GM12878 (cell line): ENCODE measurements around the gene BCL2.

Experiments used
- BCL11A ChIP-seq: IDR thresholded peaks from 2 replicates; pipeline ENCODE4 v1.6.1; 2011; ENCODE audit warnings: low read depth, low read length
- CHD2 ChIP-seq: IDR thresholded peaks from 2 replicates; pipeline ENCODE4 v1.6.1; 2011; ENCODE audit warnings: low read depth, low read length, improper control_type of control experiment, borderline replicate concordance
- CREM ChIP-seq: IDR thresholded peaks from 2 replicates; pipeline ENCODE4 v1.6.1; 2014; ENCODE audit warnings: antibody characterized with exemption, low read depth
- CTCF ChIP-seq, 3 experiments: IDR thresholded peaks in 2 of 3; conservative IDR thresholded peaks in 1 of 3; 2 replicates each; pipeline ENCODE4 v1.5.1; 2011; ENCODE audit warnings: low read depth in 3 of 3, low read length in 3 of 3, mild to moderate bottlenecking in 3 of 3, control low read depth in 2 of 3, moderate library complexity in 2 of 3, inconsistent platforms in 1 of 3, mixed read lengths in 1 of 3; ENCODE audit not compliant: control insufficient read depth in 2 of 3, insufficient read depth in 1 of 3; ENCODE audit errors: extremely low read depth in 1 of 3
- EZH2 ChIP-seq: IDR thresholded peaks from 2 replicates; pipeline ENCODE4 v1.6.1; 2012; ENCODE audit warnings: low read depth, mild to moderate bottlenecking, control low read depth, inconsistent platforms, low read length, borderline replicate concordance; ENCODE audit not compliant: control insufficient read depth
- IKZF1 ChIP-seq: fragments of 450-650 bp; conservative IDR thresholded peaks from 2 replicates; pipeline ENCODE4 v1.6.1; 2017; ENCODE audit warnings: antibody characterized with exemption, mild to moderate bottlenecking
- RAD21 ChIP-seq: IDR thresholded peaks from 2 replicates; pipeline ENCODE4 v1.6.1; 2011; ENCODE audit warnings: mild to moderate bottlenecking, low read depth, low read length, moderate library complexity; ENCODE audit not compliant: insufficient read depth
- SPI1 ChIP-seq: IDR thresholded peaks from 2 replicates; pipeline ENCODE4 v1.6.1; 2011; ENCODE audit warnings: low read depth, mild to moderate bottlenecking, low read length, moderate library complexity, borderline replicate concordance; ENCODE audit not compliant: insufficient read depth
- ZBTB40 ChIP-seq: fragments of 450-650 bp; IDR thresholded peaks from 2 replicates; pipeline ENCODE4 v1.6.1; 2016; ENCODE audit warnings: mild to moderate bottlenecking, moderate library complexity, borderline replicate concordance

GRCh38 chr18:63291278-63291677 lies 28.3 kb downstream of the BCL2 start:
- no peak for TF ChIP-seq EZH2
- TF ChIP-seq CHD2 = no peak
- no peak for TF ChIP-seq RAD21
- TF ChIP-seq ZBTB40 = no peak
- TF ChIP-seq BCL11A = no peak
- no peak for TF ChIP-seq IKZF1
- no peak for TF ChIP-seq CREM
- TF ChIP-seq CTCF (IDR thresholded peaks at IDR 0.05 in 2 of 3, conservative IDR thresholded peaks at IDR 0.05 in 1 of 3; ENCODE audit: control insufficient read depth in 2 of 3, extremely low read depth in 1 of 3, insufficient read depth in 1 of 3, low read depth in 3 of 3, low read length in 3 of 3) = no peak
- TF ChIP-seq SPI1 = no peak
